ENCODE data around the gene KLHDC9.

KLHDC9 gene

DNA sequence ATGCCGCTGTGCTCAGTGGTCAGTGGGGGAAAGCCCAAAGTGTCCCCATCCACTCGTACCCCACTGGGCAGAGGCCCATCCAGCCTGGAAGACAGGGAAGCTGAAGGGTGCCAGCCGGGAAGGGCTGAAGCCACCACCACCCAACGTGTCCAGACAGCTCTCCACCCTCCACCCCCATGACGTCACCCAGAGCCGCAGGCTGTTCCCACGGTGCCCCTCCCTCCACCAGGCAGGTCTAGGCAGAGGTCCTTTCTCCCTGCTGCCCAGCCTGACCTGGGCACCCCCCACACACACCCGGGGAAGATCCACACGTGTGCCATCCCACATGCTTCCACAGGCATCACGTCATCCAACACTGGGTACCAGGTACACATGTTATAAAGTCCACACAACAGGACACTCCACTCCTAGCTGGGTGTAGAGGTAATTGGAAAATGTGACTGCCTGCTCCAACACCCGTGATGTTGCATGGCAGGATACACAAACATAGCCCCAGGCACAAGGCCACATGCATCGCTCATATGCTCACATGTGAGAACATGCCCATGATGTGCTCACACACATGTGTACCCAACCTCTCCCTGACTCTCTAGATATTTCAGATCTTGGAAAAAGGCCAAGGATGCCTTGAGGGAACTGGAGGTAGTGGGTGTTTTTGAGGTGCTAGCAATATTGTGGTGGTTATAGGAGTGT, 23.3 kb upstream of the KLHDC9 start:
- no peak for DNase-seq (ENCODE audit: low read depth in 4 of 4, low spot score in 1 of 4)

DNA sequence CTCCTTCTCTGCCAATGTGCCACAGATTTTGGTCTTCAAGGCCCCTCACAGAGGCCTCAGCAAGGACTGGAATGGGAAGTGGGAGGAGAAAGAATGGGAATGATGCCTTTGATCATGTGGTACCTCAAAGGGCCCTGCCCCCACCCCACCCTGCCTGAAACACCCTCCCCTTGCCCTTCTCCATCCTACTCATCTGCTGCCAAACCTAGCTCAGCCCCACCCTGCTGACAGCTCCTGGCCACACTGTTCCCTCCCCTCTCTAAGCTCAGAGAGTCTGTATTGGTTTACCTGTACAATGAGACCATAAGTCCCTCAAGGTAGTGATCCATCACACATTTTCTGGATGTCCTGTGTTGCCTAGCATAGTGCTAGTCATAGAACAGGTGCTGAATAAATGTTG, 21.8 kb upstream of the KLHDC9 start:
- no peak for DNase-seq (ENCODE audit: low read depth in 4 of 4, low spot score in 1 of 4)

DNA sequence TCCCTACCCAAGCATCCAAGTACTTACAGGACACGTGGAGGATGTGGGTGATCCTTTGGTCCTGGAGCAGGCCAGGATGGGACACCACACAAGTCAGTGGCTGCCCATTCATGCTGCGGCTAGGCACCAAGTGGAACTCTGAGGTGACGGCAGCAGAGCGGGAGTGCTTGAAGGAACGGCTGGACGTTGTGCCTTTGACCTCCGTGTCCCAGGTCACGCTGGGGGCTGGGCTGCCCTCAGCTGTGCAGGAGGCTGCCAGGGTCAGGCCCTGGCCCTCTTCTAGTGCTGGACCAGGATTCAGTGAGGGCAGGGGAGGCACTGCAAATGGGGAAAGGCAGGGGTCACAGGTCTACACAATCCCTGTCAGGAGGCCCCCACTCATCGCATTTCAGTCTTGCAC, 20.7 kb upstream of the KLHDC9 start:
- no peak for DNase-seq (ENCODE audit: low read depth in 4 of 4, low spot score in 1 of 4)

DNA sequence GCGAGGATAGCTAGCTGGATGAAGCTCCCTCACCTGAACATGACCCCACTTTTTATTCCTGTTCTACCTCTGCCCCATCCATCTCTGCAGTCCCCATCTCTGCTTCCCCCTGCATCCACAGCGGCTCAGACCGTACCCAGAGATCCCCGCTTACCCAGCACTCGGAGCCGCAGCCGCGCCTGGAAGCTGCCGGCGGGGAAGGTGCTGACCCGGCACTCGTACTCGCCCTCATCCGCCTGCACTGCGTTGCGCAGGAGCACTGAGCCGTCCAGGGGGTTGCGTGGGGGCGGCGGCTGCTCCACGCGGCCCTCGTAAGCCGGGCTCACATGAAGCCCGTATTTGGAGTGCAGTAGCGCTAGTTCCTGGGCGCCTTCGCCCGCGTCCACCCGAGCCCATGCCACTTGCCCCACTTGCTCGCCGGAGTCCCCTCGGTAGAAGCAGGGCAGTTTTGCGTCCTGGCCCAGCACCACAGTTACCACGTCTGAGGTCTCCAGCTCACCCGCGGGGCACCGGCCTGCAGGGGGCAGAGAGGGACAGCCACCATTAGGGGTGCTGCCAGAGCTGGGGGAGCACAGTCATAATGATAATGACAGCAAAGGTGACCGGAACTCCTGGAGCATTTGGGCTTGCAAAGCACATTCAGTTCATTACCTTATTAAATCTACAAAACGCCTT, 18.6 kb upstream of the KLHDC9 start:
- no peak for DNase-seq (ENCODE audit: low read depth in 4 of 4, low spot score in 1 of 4)

DNA sequence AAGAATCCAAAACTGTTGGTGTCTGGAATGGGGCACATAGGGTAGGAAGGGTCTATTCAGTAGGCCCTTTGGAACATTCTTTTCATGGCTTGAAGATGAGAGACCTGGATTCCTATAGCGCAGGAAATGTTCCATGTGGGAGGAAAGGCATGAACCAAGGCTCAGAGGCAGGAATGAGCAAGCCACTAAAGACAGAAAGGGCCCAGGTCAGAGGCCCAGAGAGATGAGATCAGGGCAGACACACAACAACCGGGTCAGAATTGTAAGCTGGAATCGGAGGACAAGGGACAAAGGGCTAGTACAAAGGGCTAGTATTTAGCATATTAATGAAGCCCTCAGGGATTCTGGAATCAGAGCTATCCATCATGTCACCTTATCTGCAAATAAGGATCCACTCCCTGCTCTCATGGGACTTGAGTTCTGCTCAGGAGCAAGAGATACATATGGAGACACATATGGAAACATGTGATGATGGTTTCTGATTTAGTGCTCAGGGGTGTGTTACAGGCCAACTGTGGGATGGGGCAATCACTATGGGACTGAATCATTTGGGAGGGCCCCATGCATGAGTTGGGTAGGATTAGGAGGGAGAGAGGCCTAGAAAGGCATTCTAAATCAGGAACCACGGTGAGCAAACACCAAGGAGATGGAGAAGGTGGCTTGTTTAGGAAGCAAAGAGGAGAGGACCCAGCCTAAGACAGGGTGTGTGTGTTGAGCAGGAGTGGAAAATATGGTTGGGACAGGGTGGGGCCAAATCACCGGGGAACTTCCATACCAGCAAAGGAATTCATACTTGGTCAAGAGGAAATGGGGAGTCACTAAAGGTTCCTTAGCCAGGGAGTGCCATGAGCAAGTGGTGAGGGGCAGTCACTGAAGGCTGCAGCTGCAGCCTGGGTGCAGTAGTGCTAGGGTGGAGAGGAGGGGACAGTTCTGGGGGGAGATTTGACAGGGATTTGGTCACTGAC, 17.4 kb upstream of the KLHDC9 start:
- no peak for DNase-seq (ENCODE audit: low read depth in 4 of 4, low spot score in 1 of 4)

DNA sequence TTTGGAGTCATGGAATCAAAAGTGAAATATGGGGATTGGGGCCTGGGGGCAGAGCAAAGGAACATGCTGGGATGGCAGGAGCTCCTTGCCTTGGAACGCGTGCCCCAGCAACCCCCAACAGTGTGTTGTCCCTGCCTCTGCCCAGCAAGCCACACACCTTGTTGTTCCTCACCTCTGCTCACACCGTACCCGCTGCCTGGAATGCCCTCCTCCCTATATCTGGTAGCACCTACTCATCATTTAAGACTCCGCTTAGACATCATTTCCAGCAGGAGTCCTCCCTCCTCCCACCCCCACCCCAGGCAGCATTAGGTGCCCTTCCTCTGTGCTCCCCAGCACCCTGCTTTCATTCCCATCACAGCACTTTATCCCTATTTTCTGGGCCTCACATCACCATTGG, 16.6 kb upstream of the KLHDC9 start:
- no peak for DNase-seq (ENCODE audit: low read depth in 4 of 4, low spot score in 1 of 4)

DNA sequence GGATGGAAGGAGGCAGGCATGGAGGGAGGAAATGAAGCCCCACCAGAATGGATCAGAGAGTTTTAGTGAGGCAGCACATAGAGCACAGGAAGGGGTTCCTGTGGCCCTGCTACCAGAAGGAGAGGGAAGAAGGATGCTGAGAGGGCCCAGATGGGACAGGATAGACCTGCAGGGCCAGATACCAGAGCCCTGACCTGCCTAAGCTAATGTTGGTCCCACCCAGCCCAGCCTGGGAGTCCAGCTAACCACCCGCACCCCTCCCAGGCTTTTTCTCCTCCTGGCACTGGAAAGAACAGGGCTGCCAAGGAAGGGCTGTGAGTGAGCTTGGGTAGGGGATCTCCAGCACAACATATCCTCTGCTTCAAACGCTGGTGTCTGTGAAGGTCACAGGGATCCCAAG, 15.7 kb upstream of the KLHDC9 start:
- DNase-seq (ENCODE audit: low read depth in 4 of 4, low spot score in 1 of 4) = no peak

DNA sequence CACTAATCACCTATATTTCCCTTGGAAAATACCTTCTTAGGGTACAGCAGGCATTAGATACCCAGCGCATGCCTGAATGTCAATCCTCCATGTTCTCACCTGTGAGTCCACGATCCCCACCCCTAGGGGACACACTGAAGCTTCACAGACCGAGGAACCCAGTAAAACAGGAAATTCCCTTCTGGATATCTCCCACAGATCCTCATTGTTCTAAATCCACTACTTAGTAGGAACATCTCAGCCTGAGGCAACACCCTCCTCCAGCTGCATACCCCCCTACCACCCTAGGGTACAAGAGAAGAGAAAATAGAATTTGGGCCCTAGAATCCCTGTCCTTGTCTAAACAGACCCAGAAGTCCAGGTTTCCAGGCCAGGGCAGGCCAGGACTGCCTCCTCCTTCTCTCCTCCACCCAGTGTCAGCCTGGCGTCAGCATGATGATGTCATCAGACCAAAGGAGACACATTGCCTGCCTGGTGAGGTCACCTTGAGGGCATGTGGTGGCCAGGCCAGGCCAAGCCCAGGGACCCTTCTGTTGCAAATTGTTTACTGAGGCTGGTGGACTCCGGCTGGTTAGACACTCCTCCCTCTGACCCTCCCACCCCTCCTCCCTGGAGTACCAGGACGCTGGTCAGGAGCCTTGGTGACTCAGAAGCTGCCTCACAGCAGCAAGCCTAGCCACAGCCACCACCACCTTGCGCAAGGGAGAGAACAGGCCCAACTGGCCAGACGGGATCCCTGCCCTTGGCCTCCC, 15.0 kb upstream of the KLHDC9 start:
- no peak for DNase-seq (ENCODE audit: low read depth in 4 of 4, low spot score in 1 of 4)

DNA sequence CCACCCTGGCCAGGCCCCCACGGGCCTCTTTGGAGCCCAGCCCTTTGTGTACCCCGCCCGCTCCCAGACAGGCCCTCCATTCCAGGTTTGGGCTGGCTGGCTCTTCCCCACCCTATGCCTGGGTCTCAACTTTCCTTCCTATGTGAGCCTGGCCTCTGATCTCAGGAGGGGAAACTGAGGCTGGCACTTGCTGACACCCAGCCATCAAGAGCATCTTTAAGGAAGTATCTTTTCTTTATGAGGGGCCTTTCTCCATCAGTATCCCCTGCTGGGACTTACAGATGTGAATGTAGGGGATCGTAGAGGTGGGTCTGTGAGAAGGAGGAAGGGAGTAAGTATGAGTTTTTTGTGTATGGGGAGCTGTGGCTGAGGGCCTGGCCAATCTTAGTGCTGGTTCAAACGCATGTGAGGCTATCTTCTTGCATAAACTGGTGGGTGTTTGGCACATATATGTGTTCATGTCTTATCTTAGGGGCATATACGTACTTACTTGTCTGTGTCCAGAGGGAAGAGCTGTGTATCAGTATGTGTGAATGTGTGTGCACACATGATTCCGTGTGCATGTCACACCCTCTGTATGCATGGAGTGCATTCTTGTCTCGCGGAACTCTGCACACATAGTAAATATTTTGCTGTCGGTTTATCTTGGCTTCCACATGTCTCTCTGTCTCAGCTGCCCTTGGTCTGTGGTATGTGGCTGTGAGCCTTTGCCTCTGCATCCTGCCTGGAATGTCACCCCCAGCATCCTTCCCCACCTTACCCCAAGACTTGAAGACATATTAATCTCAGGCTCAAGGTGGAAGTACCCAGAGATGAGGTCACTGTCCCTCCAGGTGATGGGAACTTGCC, 14.2 kb upstream of the KLHDC9 start:
- DNase-seq (ENCODE audit: low read depth in 4 of 4, low spot score in 1 of 4) = no peak

DNA sequence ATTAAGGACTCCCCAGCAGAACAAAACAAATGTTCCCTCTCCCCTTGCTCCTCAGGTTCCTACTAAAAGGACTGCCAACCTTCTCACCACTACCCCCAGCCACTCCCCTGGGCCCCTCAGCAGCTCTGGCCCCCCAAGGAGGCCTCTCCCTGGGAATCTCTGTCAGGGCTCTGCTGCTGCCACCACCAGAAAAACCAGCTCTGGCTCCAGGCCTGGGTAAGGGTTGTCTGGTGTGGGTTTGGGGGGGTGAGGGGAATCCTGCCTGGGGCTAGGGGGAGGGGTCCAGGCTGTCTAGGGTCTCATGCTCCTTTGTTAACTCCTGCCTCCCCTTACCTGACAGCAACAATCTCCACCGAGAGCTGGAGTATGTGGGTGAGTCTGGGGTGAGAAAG, 13.6 kb upstream of the KLHDC9 start:
- no peak for DNase-seq (ENCODE audit: low read depth in 4 of 4, low spot score in 1 of 4)

DNA sequence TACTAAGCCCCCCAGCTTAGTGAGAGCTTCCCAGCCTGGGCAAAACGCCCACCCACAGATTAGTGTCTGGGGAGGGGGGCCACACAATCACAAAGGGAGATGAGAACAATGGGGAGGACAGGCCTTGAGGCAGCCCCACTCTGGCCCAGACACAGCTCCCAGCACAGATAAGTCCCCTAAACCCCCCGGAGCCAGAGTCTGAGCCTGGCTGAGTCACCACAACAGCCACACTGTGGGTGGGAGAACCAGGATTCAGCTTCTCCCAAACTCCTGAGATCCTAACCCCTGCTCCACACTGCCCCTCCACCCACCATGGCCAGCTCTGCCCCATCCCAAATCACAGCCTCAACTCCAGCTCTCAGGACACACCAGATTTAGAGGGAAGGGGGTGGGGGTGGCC, 13.0 kb upstream of the KLHDC9 start:
- DNase-seq (ENCODE audit: low read depth in 4 of 4, low spot score in 1 of 4) = no peak

DNA sequence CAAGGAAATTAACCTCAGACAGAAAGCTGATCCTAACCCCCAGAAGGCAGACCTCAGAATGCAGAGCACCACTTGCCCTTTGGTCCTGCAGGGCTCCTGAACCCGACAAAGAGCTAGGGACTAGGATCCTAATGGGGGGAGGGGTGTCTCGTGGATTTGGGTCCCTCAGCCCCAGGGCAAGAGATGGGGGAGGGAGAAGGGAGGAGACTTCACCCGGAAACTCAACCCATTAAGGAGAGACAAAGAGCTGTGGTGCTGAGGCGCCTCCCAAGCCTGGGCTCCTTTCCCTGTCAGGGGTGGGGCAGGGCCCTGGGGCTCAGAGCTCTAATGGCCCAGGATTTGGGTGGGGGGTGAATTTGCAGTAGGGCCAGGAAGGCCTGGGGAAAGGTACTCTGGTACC, 11.7 kb upstream of the KLHDC9 start:
- DNase-seq (ENCODE audit: low read depth in 4 of 4, low spot score in 1 of 4) = no peak

DNA sequence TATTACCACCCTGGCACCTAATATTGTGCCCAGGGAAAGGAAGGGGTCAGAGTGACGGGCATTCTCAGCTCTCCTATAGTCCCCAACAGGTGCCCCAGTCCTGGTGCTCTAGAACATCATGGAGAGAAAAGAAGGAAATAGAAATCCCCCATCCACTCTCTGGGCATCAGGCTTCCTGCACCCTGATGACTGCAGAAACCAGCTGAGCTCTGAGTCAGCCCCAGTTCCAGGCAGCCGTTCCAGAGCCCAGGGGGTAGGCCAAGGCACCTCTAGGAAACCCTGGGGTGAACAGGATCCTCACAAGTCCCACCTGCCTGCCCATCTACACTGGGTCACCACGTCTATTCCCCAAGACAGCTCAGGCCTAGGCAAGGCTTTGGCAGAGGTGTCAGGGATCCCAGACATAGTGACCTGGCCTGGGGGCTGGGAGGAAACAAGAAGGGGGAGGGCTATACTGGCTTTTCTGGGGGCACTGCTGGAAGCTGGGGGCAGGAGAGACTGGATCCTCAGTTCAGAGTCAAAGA, 9.5 kb upstream of the KLHDC9 start:
- DNase-seq (ENCODE audit: low read depth in 4 of 4, low spot score in 1 of 4) = no peak

DNA sequence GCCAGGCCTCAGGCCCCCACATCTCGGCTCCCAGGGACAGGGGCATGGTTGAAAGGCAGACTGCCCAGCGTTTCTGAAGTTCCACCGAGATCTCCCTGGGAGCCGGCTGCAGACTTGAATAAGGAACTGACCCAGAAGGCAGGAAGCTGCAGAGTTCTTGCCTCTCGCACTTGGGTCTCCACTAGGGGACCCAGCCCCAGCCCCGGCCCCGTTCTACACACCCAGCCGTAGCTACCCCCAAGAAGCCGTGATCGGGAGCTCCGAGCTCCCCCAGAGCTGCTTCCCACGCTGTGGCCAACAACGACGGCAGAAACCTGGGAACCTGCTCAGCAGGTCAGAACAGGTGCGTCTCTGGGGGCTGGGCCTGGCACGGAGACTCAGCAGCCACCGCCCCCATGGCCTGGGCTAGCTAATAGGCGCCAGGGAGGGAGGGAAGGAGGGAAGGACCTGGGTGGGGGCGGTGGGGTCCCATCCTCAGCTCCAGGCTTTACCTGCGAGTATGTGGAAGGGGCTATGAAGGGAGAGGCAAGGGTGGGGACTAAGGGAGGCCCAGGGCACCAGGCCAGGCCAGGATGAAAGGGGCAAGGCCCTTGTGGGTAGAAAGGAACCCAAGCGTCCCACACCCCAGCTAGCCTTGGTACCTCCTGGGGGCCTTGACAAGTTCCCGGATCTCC, 8.8 kb upstream of the KLHDC9 start, which contains the start of gene NECTIN4:
Gene NECTIN4 (minus strand): TSS at position 308 of the 674 bp plus-strand sequence. CDS start 262 bp downstream, at position 46.
- no peak for DNase-seq (ENCODE audit: low read depth in 4 of 4, low spot score in 1 of 4)

DNA sequence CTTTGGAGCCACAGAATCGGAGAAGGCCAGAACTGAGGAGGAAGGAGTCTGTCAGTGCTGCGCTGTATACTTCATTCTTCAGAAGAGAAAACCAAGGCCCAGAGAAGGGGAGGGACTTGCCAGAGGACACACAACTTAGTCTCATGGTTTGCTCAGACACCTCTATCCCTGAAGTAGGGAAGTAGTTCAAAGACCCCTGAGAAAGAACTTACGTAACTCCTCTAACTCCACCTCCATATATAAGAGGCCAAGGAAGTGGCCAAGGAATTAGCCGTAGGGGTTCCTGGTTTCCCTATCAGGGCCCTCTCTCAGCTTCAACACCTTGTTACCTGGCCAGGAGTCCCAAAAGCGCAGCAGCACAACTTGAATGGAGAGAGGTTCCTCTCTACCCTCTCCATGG, 8.2 kb upstream of the KLHDC9 start:
- DNase-seq (ENCODE audit: low read depth in 4 of 4, low spot score in 1 of 4) = no peak

DNA sequence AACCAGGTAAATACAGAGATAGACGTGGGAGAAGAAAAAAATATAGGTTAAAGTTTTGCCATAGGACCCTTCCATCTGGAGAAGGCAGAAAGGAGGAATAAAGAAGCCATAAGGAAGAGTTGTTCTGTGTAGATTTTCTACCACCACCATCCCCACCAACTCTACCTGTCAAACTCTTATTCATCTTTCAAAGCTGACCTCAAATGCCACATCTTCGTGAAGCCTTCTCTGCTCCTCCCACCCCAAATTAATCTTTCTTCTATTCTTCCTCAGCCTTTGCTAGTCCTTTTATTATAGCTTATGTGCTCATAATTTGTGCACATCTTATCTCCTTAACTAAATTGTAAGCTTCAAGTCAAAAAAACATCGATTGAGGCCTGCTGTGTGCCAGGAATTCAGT, 7.5 kb upstream of the KLHDC9 start:
- no peak for DNase-seq (ENCODE audit: low read depth in 4 of 4, low spot score in 1 of 4)

DNA sequence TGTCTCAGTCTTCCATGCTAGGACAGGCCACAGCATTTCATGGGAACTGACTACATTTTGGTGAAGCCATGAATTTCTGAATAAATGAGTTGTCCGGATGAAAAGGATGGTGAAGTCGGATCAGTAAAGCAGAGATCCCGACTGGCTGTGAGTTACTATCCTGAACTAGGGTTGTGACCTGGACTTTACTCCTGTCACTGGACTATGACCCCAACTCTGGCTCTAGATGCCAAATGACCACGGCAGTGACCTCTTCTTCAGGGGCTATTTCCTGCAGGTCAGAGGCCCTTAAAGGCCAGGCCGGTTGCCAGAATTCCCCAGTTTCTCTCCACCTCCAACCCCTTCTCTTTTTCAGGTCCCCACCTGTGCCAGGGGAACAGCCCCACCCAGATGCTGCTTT, 7.1 kb upstream of the KLHDC9 start:
- DNase-seq (ENCODE audit: low read depth in 4 of 4, low spot score in 1 of 4) = no peak

DNA sequence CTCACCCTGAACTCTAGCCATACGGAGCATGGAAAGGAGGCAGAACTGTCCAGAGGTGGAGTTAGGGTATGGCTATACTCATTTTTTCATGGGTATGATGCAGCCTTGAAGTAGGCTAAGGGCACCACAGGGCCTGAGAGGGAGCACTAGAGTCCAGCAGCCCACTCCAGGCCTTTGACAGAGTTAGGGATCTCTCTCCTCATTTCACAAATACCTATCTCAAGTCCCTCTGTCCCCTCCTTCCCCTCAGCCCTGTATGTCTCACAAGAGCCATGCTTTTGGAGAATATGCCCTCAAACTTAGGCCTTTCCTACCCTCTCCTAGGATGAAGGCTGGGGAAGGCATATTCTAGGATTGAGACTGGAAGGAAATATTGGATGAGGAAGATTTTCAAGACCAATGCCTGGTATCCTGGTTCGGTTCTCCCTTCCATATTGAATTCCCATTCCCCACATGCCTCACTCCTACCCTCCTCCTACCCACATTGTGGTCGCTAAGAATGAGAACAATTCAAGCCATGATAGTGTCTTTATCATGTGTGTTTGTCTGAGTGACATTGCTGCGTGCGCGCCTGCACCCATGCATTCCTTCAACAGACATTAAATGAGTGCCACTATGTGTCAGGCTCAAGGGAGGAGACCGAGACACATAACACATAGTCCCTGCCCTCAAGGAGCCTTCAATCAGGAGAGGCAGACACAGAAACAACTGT, 6.2 kb upstream of the KLHDC9 start:
- no peak for DNase-seq (ENCODE audit: low read depth in 4 of 4, low spot score in 1 of 4)

DNA sequence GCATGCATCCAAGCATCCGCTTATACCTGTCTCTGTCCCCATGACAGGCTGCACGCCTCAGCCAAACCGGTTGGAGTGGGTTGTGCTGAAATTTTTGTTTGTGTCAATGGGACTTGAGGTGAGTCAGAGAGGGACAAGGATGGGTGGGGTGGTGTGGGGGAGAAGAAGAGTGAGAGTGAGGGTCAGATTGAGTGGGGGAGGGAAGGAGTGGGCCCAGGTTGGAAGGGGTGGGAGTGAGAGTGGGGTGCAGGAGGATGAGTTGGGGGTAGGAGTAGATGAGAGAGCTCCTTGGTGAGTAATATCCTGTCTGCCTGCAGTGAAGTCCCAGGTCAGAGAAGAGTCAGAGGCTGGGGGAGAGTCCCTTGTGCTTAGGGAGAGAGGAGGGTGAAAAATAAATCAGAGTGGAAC, 5.5 kb upstream of the KLHDC9 start:
- peak in 2 of 4 experiments; percentile 23 to 48 for DNase-seq (ENCODE audit: low read depth in 4 of 4, low spot score in 1 of 4)

All from stimulated activated CD4-positive, alpha-beta T cell treated with anti-CD3 and anti-CD28 coated beads, Interleukin-1b, Interleukin-23, amount 100 ng/mL, for 24 hours (primary cell).